Measurements from ENCODE around the gene PLIN5. TPM values are rescaled to one million over a fixed set of nuclear protein-coding genes. Genes with fewer than 3 reads are reported as not detected.

PLIN5 gene
- total and polyA plus RNA-seq, 2 experiments from 2014 or later = 5.8 to 6.4 TPM

DNA sequence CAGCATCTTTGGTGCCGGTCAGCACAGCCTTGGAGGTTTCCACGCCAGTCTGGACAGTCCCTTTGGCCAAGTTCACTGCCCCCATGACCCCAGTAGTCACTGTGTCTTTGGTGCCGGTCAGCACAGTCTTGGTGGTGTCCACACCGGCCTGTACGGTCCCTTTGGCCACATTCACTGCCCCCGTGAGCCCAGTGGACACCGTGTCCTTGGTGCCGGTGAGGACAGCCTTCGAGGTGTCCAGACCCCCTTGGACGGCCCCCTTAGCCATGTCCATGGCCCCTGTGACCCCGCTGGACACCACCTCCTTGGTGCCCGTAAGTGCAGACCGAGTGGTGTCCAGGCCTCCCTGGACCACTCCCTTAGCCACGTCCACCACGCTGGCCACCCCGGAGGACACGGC is 21.8 kb downstream of the PLIN5 start:
- Histone ChIP-seq H3K4me2 (no peak overlapping the region), H3K79me2 (no peaks in the 10 kb centered on the region), H3K4me1 (ENCODE audit: insufficient read depth) (no peaks in the 10 kb centered on the region), H2AFZ (no peak overlapping the region), H3K36me3 (replicated peaks; ENCODE audit: insufficient read depth, low read depth) (no peaks in the 10 kb centered on the region), H3K4me3 (no peak overlapping the region), H3K27ac (no peak overlapping the region), H3K9me2 (replicated peaks; ENCODE audit: insufficient read depth) (no peaks in the 10 kb centered on the region), H3K27me3 (no peaks in the 10 kb centered on the region), H4K20me1 (ENCODE audit: insufficient read depth, poor library complexity, severe bottlenecking) (no peaks in the 10 kb centered on the region), H3K9me3 (ENCODE audit: low read depth) (no peaks in the 10 kb centered on the region)
- TF ChIP-seq, protein P1, sequence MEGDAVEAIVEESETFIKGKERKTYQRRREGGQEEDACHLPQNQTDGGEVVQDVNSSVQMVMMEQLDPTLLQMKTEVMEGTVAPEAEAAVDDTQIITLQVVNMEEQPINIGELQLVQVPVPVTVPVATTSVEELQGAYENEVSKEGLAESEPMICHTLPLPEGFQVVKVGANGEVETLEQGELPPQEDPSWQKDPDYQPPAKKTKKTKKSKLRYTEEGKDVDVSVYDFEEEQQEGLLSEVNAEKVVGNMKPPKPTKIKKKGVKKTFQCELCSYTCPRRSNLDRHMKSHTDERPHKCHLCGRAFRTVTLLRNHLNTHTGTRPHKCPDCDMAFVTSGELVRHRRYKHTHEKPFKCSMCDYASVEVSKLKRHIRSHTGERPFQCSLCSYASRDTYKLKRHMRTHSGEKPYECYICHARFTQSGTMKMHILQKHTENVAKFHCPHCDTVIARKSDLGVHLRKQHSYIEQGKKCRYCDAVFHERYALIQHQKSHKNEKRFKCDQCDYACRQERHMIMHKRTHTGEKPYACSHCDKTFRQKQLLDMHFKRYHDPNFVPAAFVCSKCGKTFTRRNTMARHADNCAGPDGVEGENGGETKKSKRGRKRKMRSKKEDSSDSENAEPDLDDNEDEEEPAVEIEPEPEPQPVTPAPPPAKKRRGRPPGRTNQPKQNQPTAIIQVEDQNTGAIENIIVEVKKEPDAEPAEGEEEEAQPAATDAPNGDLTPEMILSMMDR (IDR thresholded peaks at IDR 0.05; ENCODE audit: poor library complexity) = no peak
- TF ChIP-seq EZH2phosphoT487 (IDR thresholded peaks at IDR 0.05; ENCODE audit: low read depth, severe bottlenecking, unreplicated experiment) (no peak), EZH2 (IDR thresholded peaks at IDR 0.05; ENCODE audit: borderline replicate concordance) (no peak)
- no peak for DNase-seq (ENCODE audit: low spot score)
- 93% methylated on average over 17 of the region's 17 CpGs for WGBS (ENCODE audit: low lambda C conversion rate, missing lambda C conversion rate)

- no peaks in the 10 kb centered on the region for H3K36me3 ChIP-seq (replicated peaks; ENCODE audit: insufficient read depth, low read depth)
- H4K20me1 ChIP-seq (ENCODE audit: insufficient read depth, poor library complexity, severe bottlenecking) = no peaks in the 10 kb centered on the region
- H3K4me2 ChIP-seq = no peak overlapping the region
- no peak overlapping the region for H3K27ac ChIP-seq
- no peaks in the 10 kb centered on the region for H3K9me3 ChIP-seq (ENCODE audit: low read depth)
- no peaks in the 10 kb centered on the region for H3K27me3 ChIP-seq
- H2AFZ ChIP-seq = no peak overlapping the region
- H3K4me1 ChIP-seq (ENCODE audit: insufficient read depth) = no peaks in the 10 kb centered on the region
- H3K9me2 ChIP-seq (replicated peaks; ENCODE audit: insufficient read depth) = no peaks in the 10 kb centered on the region
- H3K79me2 ChIP-seq = no peaks in the 10 kb centered on the region
- TF ChIP-seq EZH2 (IDR thresholded peaks at IDR 0.05; ENCODE audit: borderline replicate concordance) (no peak), EZH2phosphoT487 (IDR thresholded peaks at IDR 0.05; ENCODE audit: low read depth, severe bottlenecking, unreplicated experiment) (no peak)
- TF ChIP-seq, protein P1 (IDR thresholded peaks at IDR 0.05; ENCODE audit: poor library complexity) = no peak
- 94% methylated on average over 17 of the region's 17 CpGs for WGBS (ENCODE audit: low lambda C conversion rate, missing lambda C conversion rate)
- DNase-seq (ENCODE audit: low spot score) = no peak
- no peak overlapping the region for H3K4me3 ChIP-seq
These were observed 23.0 kb downstream of the PLIN5 start for GRCh38 chr19:4512070-4512469.

GRCh38 chr19:4511300-4512054 is 23.5 kb downstream of the PLIN5 start:
- Histone ChIP-seq H3K36me3 (replicated peaks; ENCODE audit: insufficient read depth, low read depth) (no peaks in the 10 kb centered on the region), H3K9me2 (replicated peaks; ENCODE audit: insufficient read depth) (no peaks in the 10 kb centered on the region), H3K79me2 (no peaks in the 10 kb centered on the region), H4K20me1 (ENCODE audit: insufficient read depth, poor library complexity, severe bottlenecking) (no peaks in the 10 kb centered on the region), H3K27me3 (no peaks in the 10 kb centered on the region), H3K4me3 (no peak overlapping the region), H3K4me2 (no peak overlapping the region), H2AFZ (no peak overlapping the region), H3K4me1 (ENCODE audit: insufficient read depth) (no peaks in the 10 kb centered on the region), H3K9me3 (ENCODE audit: low read depth) (no peaks in the 10 kb centered on the region), H3K27ac (no peak overlapping the region)
- DNase-seq (ENCODE audit: low spot score) = no peak
- 89% methylated on average over 27 of the region's 27 CpGs for WGBS (ENCODE audit: low lambda C conversion rate, missing lambda C conversion rate)
- no peak for TF ChIP-seq EZH2 (IDR thresholded peaks at IDR 0.05; ENCODE audit: borderline replicate concordance)
- TF ChIP-seq, protein P1 (IDR thresholded peaks at IDR 0.05; ENCODE audit: poor library complexity) = no peak
- no peak for TF ChIP-seq EZH2phosphoT487 (IDR thresholded peaks at IDR 0.05; ENCODE audit: low read depth, severe bottlenecking, unreplicated experiment)
